GM12878 (cell line): Measurements from ENCODE around the gene SH2B2. TPM values are rescaled to one million over a fixed set of nuclear protein-coding genes. Genes with fewer than 3 reads are reported as not detected.

Source experiments
- DPF2 ChIP-seq: fragments of 450-650 bp; IDR thresholded peaks from 2 replicates; pipeline ENCODE4 v1.6.1; 2017; ENCODE audit warnings: mild to moderate bottlenecking
- IKZF1 ChIP-seq: fragments of 450-650 bp; conservative IDR thresholded peaks from 2 replicates; pipeline ENCODE4 v1.6.1; 2017; ENCODE audit warnings: antibody characterized with exemption, mild to moderate bottlenecking
- PAX5 ChIP-seq: IDR thresholded peaks from 2 replicates; pipeline ENCODE4 v1.6.1; 2011; ENCODE audit warnings: low read depth, low read length, borderline replicate concordance
- SMAD1 ChIP-seq: fragments of 450-650 bp; IDR thresholded peaks from 2 replicates; pipeline ENCODE4 v1.6.1; 2018; ENCODE audit warnings: mild to moderate bottlenecking, low read depth; ENCODE audit not compliant: partially characterized antibody
- polyA plus RNA-seq, 11 experiments: library from polyadenylated mRNA; depleted of rRNA in 4 of 11; unstranded in 6 of 11; stranded (reverse) in 5 of 11; fragments of >200 nt; fragmentation: Nextera tagmentation in 4 of 11; fragmentation: Illumina TruSeq in 1 of 11; extraction: Ambion mirVana in 4 of 11; extraction: Trizol in 1 of 11; gene quantifications; 1 replicate in 1 of 11; 2 replicates in 10 of 11; pipeline versions ENCODE4 v1.2.1 to v1.2.3, GENCODE V29; 2011 to 2016; ENCODE audit warnings: inconsistent platforms in 2 of 11, missing spikeins in 2 of 11, low read depth in 1 of 11
- total RNA-seq, 4 experiments: library from RNA; depleted of rRNA in 3 of 4; stranded (reverse); fragments of >200 nt in 3 of 4; fragmentation: Illumina TruSeq in 1 of 4; extraction: Trizol in 1 of 4; gene quantifications; 2 replicates each; pipeline versions ENCODE4 v1.2.1 to v1.2.3, GENCODE V29; 2013 to 2021
- TF ChIP-seq, protein P1 (sequence below): IDR thresholded peaks from 2 replicates; pipeline ENCODE4 v1.6.1; 2012; ENCODE audit warnings: mild to moderate bottlenecking, low read depth, low read length

The SH2B2 gene
- total and polyA plus RNA-seq, 10 of the 15 experiments (the other 5 are each of a cell fraction or from before 2014, with no cell fraction given) = 0.13 to 55.1 (median 7.4) TPM; not detected in 1

DNA sequence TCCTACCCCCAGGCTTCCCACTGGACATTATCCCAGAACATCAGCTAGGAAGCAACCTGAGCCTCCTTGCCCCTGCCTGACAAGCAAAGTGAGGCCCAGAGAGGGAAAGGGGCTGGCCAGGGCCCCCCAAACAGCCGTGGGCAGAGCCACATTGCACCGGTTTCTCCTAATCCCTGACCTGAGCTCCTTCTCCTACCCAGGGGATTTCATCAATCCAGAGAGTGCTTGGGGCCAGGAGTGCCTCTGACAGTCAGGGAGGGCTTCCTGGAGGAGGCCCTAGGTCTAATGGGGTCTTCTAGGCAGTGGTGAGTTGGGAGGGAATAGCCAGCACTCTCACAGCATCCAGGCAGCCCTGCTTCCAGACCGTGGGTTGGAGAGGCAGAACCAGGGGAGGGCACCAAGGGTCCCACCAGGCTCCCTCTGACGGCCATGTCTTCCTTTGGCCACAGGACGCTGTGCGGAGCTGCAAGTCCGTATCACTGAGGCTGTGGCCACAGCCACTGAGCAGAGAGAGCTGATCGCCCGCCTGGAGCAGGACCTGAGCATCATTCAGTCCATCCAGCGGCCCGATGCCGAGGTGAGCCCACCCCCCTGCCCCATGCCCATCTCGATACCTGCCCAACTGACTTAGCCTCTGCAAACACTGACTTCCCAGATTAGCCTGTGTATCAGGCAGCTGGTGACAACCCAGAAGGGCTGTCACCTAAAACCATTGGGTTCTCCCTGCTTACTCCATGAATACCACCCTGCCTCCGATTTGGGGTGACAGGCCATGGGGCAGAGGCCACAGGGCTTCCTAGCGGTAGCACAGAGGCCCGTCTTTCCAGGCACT lies 13.5 kb upstream of the SH2B2 start (continued):
- TF ChIP-seq PAX5 (no peak), IKZF1 (no peak), DPF2 (no peak), SMAD1 (no peak)
- TF ChIP-seq, protein P1, sequence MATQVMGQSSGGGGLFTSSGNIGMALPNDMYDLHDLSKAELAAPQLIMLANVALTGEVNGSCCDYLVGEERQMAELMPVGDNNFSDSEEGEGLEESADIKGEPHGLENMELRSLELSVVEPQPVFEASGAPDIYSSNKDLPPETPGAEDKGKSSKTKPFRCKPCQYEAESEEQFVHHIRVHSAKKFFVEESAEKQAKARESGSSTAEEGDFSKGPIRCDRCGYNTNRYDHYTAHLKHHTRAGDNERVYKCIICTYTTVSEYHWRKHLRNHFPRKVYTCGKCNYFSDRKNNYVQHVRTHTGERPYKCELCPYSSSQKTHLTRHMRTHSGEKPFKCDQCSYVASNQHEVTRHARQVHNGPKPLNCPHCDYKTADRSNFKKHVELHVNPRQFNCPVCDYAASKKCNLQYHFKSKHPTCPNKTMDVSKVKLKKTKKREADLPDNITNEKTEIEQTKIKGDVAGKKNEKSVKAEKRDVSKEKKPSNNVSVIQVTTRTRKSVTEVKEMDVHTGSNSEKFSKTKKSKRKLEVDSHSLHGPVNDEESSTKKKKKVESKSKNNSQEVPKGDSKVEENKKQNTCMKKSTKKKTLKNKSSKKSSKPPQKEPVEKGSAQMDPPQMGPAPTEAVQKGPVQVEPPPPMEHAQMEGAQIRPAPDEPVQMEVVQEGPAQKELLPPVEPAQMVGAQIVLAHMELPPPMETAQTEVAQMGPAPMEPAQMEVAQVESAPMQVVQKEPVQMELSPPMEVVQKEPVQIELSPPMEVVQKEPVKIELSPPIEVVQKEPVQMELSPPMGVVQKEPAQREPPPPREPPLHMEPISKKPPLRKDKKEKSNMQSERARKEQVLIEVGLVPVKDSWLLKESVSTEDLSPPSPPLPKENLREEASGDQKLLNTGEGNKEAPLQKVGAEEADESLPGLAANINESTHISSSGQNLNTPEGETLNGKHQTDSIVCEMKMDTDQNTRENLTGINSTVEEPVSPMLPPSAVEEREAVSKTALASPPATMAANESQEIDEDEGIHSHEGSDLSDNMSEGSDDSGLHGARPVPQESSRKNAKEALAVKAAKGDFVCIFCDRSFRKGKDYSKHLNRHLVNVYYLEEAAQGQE = no peak
